IMR-90 (cell line): ENCODE measurements around the gene DSE. TPM values are rescaled to one million over a fixed set of nuclear protein-coding genes. Genes with fewer than 3 reads are reported as not detected.

Experiments used
- ATAC-seq: fragments of 200-7000 bp; cut with Tn5 transposase; 2 replicates; pipeline ENCODE4 v1.9.1; 2020; ENCODE audit warnings: low read depth, mild to moderate bottlenecking, moderate library complexity
- Bru-seq: library from RNA; stranded (reverse); fragments of 400-500 nt; gene quantifications from one replicate; lab custom pipeline; 2021; lab: Mats Ljungman, UMichigan
- BruChase-seq, 2 experiments: library from RNA; stranded (reverse); fragments of 400-500 nt; gene quantifications; one replicate each; lab custom pipeline; 2021; lab: Mats Ljungman, UMichigan
- BruUV-seq: library from RNA; stranded (reverse); fragments of 400-500 nt; replicated peaks from 2 replicates; lab custom pipeline; 2021; lab: Mats Ljungman, UMichigan
- CTCF ChIA-PET: fragments of 300-600 bp; formaldehyde crosslinking; extraction: SDS; loops from one replicate; lab custom pipeline; 2021; ENCODE audit warnings: antibody characterized with exemption; lab: Yijun Ruan, JAX
- POLR2A ChIA-PET: fragments of 300-600 bp; sonication (Branson Sonifier 250); formaldehyde crosslinking; loops from one replicate; lab custom pipeline; 2022; ENCODE audit warnings: antibody characterized with exemption; ENCODE audit not compliant: unreplicated experiment; lab: Charles Lee
- DNase-seq: peaks from one replicate; pipeline ENCODE4 v3.0.0; 2013
- H2AFZ ChIP-seq: replicated peaks from 2 replicates; pipeline ENCODE3; 2013; ENCODE audit warnings: low read length, mild to moderate bottlenecking; ENCODE audit not compliant: poor library complexity
- H2AK5ac ChIP-seq: 2 replicates; pipeline ENCODE4 v1.6.1; 2013; ENCODE audit warnings: low read depth, low read length, inconsistent platforms
- H2AK9ac ChIP-seq: replicated peaks from 2 replicates; pipeline ENCODE3; 2013; ENCODE audit warnings: mild to moderate bottlenecking, low read depth, low read length, moderate library complexity; ENCODE audit not compliant: poor library complexity
- H2BK120ac ChIP-seq: 2 replicates; pipeline ENCODE4 v1.6.1; 2013; ENCODE audit warnings: low read depth, low read length, inconsistent platforms
- H2BK15ac ChIP-seq: 3 replicates; pipeline ENCODE4 v1.6.1; 2013; ENCODE audit warnings: low read depth, low read length, inconsistent platforms
- H2BK20ac ChIP-seq: 2 replicates; pipeline ENCODE4 v1.6.1; 2013; ENCODE audit warnings: low read depth, mild to moderate bottlenecking, inconsistent platforms, low read length, moderate library complexity
- H2BK5ac ChIP-seq: 2 replicates; pipeline ENCODE4 v1.6.1; 2013; ENCODE audit warnings: mild to moderate bottlenecking, low read depth, low read length, inconsistent platforms; ENCODE audit not compliant: poor library complexity, severe bottlenecking
- H3K14ac ChIP-seq: replicated peaks from 2 replicates; pipeline ENCODE4 v1.6.1; 2013; ENCODE audit warnings: low read depth, low read length, inconsistent platforms
- H3K18ac ChIP-seq: 2 replicates; pipeline ENCODE4 v1.6.1; 2013; ENCODE audit warnings: low read depth, low read length, control low read depth
- H3K23ac ChIP-seq: 2 replicates; pipeline ENCODE4 v1.6.1; 2013; ENCODE audit warnings: low read depth, low read length, inconsistent platforms
- H3K27ac ChIP-seq: 2 replicates; pipeline ENCODE4 v1.5.1; 2013; ENCODE audit warnings: mild to moderate bottlenecking, control low read depth, low read length; ENCODE audit not compliant: insufficient read depth
- H3K27me3 ChIP-seq: 2 replicates; pipeline ENCODE4 v1.6.1; 2013; ENCODE audit warnings: low read length; ENCODE audit not compliant: control insufficient read depth, insufficient read depth
- H3K36me3 ChIP-seq: 2 replicates; pipeline ENCODE4 v1.6.1; 2013; ENCODE audit warnings: low read length, mixed read lengths; ENCODE audit not compliant: control insufficient read depth, insufficient read depth
- H3K4ac ChIP-seq: 2 replicates; pipeline ENCODE4 v1.6.1; 2013; ENCODE audit warnings: low read depth, low read length, inconsistent platforms
- H3K4me1 ChIP-seq: 2 replicates; pipeline ENCODE4 v1.6.1; 2013; ENCODE audit warnings: low read length, mixed read lengths; ENCODE audit not compliant: control insufficient read depth, insufficient read depth
- H3K4me2 ChIP-seq: 2 replicates; pipeline ENCODE4 v1.6.1; 2013; ENCODE audit warnings: low read depth, mild to moderate bottlenecking, control low read depth, low read length, moderate library complexity
- H3K4me3 ChIP-seq: 2 replicates; pipeline ENCODE4 v1.5.1; 2013; ENCODE audit warnings: low read depth, mild to moderate bottlenecking, control low read depth, low read length, moderate library complexity; ENCODE audit not compliant: insufficient read depth
- H3K56ac ChIP-seq: 2 replicates; pipeline ENCODE4 v1.6.1; 2013; ENCODE audit warnings: low read length, inconsistent platforms; ENCODE audit not compliant: insufficient read depth; ENCODE audit errors: extremely low read depth
- H3K79me1 ChIP-seq, 2 experiments: 2 replicates each; pipeline ENCODE4 v1.6.1; 2013; ENCODE audit warnings: low read length in 2 of 2, inconsistent platforms in 1 of 2, low read depth in 1 of 2
- H3K9ac ChIP-seq: 2 replicates; pipeline ENCODE4 v1.6.1; 2013; ENCODE audit warnings: low read depth, low read length, control low read depth
- H3K9me1 ChIP-seq: 2 replicates; pipeline ENCODE4 v1.6.1; 2013; ENCODE audit warnings: low read length, inconsistent platforms; ENCODE audit not compliant: insufficient read depth
- H3K9me3 ChIP-seq: 2 replicates; pipeline ENCODE4 v1.6.1; 2013; ENCODE audit warnings: low read length; ENCODE audit not compliant: control insufficient read depth, insufficient read depth
- H4K20me1 ChIP-seq: 2 replicates; pipeline ENCODE4 v1.6.1; 2013; ENCODE audit warnings: low read length, inconsistent platforms; ENCODE audit not compliant: insufficient read depth
- H4K5ac ChIP-seq: 2 replicates; pipeline ENCODE4 v1.6.1; 2013; ENCODE audit warnings: mild to moderate bottlenecking, low read depth, low read length, control low read depth
- H4K8ac ChIP-seq, 2 experiments: 2 replicates each; pipeline ENCODE4 v1.6.1; 2013; ENCODE audit warnings: low read depth in 2 of 2, low read length in 2 of 2, control low read depth in 1 of 2, inconsistent platforms in 1 of 2
- H4K91ac ChIP-seq: 2 replicates; pipeline ENCODE4 v1.6.1; 2013; ENCODE audit warnings: low read depth, low read length, inconsistent platforms; ENCODE audit not compliant: insufficient read depth
- BHLHE40 ChIP-seq: fragments of 150-350 bp; IDR thresholded peaks from 2 replicates; pipeline ENCODE4 v1.6.1; 2016; ENCODE audit warnings: mild to moderate bottlenecking, low read depth, low read length
- CEBPB ChIP-seq: IDR thresholded peaks from 2 replicates; pipeline ENCODE4 v1.6.1; 2012; ENCODE audit warnings: low read depth, low read length, improper control_type of control experiment
- CHD1 ChIP-seq: IDR thresholded peaks from 2 replicates; pipeline ENCODE4 v1.6.1; 2012; ENCODE audit warnings: low read depth, low read length, improper control_type of control experiment
- MAFK ChIP-seq: IDR thresholded peaks from 2 replicates; pipeline ENCODE4 v1.6.1; 2012; ENCODE audit warnings: low read depth, low read length, improper control_type of control experiment
- MAZ ChIP-seq: IDR thresholded peaks from 2 replicates; pipeline ENCODE4 v1.6.1; 2012; ENCODE audit warnings: low read depth, mild to moderate bottlenecking, low read length, improper control_type of control experiment, moderate library complexity, borderline replicate concordance
- MXI1 ChIP-seq: IDR thresholded peaks from 2 replicates; pipeline ENCODE4 v1.6.1; 2012; ENCODE audit warnings: low read depth, mild to moderate bottlenecking, low read length, moderate library complexity, borderline replicate concordance
- NFE2L2 ChIP-seq: fragments of 150-350 bp; IDR thresholded peaks from 2 replicates; pipeline ENCODE4 v1.6.1; 2016; ENCODE audit warnings: low read depth, mild to moderate bottlenecking, low read length
- POLR2A ChIP-seq: IDR thresholded peaks from 2 replicates; pipeline ENCODE4 v1.6.1; 2012; ENCODE audit warnings: mild to moderate bottlenecking, low read depth, low read length
- RAD21 ChIP-seq: IDR thresholded peaks from 2 replicates; pipeline ENCODE4 v1.6.1; 2012; ENCODE audit warnings: low read length, improper control_type of control experiment
- RCOR1 ChIP-seq: IDR thresholded peaks from 2 replicates; pipeline ENCODE4 v1.6.1; 2012; ENCODE audit warnings: mild to moderate bottlenecking, low read length, improper control_type of control experiment; ENCODE audit not compliant: insufficient replicate concordance
- RFX5 ChIP-seq: IDR thresholded peaks from 2 replicates; pipeline ENCODE4 v1.8.0; 2012; ENCODE audit warnings: low read depth, mild to moderate bottlenecking, low read length, moderate library complexity
- SMC3 ChIP-seq: fragments of 150-350 bp; IDR thresholded peaks from 2 replicates; pipeline ENCODE4 v1.6.1; 2016; ENCODE audit warnings: low read depth, mild to moderate bottlenecking, antibody characterized with exemption, low read length, moderate library complexity
- WGBS, 2 experiments: methylation state at CpG; one replicate each; pipeline versions ENCODE4 v1.1.5 to v1.1.7; 2013; ENCODE audit warnings: missing lambda C conversion rate in 2 of 2; ENCODE audit not compliant: insufficient read length in 1 of 2; ENCODE audit errors: extremely low coverage in 2 of 2; 5-methylcytosine and 5-hydroxymethylcytosine counted together
- dilution Hi-C: fragments of 300-500 bp; cut with HindIII; formaldehyde crosslinking; loops from one replicate; pipeline ENCODE4 v1.14.3; 2018; ENCODE audit warnings: low sequenced_read_pairs; ENCODE audit not compliant: unreplicated experiment
- in situ Hi-C: fragments of 300-500 bp; cut with MboI; formaldehyde crosslinking; loops from 3 replicates; pipeline ENCODE4 v1.14.3; 2019; ENCODE audit warnings: low sequenced_read_pairs, inconsistent platforms, mixed read lengths
- intact Hi-C: fragments of 100-400 bp; cut with micrococcal nuclease; formaldehyde crosslinking; loops from 2 replicates; pipeline ENCODE4 v1.10.0; 2022
- long read RNA-seq: library from polyadenylated mRNA; unstranded; transcript quantifications from one replicate; pipeline ENCODE4 v2.0.0, GENCODE V29; 2021; ENCODE audit not compliant: unreplicated experiment
- polyA plus RNA-seq, 3 experiments: library from polyadenylated mRNA; depleted of rRNA; stranded (reverse); fragments of >200 nt; gene quantifications; 2 replicates each; pipeline ENCODE4 v1.2.3, GENCODE V29; 2012; ENCODE audit warnings: low replicate concordance in 1 of 3
- total RNA-seq: library from RNA; depleted of rRNA; stranded (reverse); fragments of >200 nt; gene quantifications from 2 replicates; pipeline ENCODE4 v1.2.3, GENCODE V29; 2012; rRNA removed
- TF ChIP-seq, protein P1 (sequence below): fragments of 150-350 bp; IDR thresholded peaks from 2 replicates; pipeline ENCODE4 v1.6.1; 2017; ENCODE audit warnings: mild to moderate bottlenecking, antibody characterized with exemption, low read length, low read depth

Gene DSE
- 132 and 154 TPM in 2 replicates for total RNA-seq
- polyA plus RNA-seq (2012; rRNA removed), result 43.9 and 48.0 TPM in 2 replicates
- polyA plus RNA-seq (2012; cell fraction: cytosol; rRNA removed), result 19.3 and 19.7 TPM in 2 replicates
- polyA plus RNA-seq (2012; cell fraction: nucleus; rRNA removed; ENCODE audit: low replicate concordance), result 23.4 and 39.5 TPM in 2 replicates
- percentile 68 among the genes with signal in this experiment for Bru-seq, nascent RNA
- percentile 64 among the genes with signal in this experiment for BruChase-seq, experiment 1, labeled RNA remaining after a 6-hour chase
- percentile 68 among the genes with signal in this experiment for BruChase-seq, experiment 2, labeled RNA remaining after a 2-hour chase
- long read RNA-seq, full-length matches to known transcripts, result 23 of 101 reads
- long read RNA-seq, partial matches to known transcripts, result 10 of 101 reads
- long read RNA-seq, other reads (novel, unspliced or antisense), result 68 of 101 reads

DNA sequence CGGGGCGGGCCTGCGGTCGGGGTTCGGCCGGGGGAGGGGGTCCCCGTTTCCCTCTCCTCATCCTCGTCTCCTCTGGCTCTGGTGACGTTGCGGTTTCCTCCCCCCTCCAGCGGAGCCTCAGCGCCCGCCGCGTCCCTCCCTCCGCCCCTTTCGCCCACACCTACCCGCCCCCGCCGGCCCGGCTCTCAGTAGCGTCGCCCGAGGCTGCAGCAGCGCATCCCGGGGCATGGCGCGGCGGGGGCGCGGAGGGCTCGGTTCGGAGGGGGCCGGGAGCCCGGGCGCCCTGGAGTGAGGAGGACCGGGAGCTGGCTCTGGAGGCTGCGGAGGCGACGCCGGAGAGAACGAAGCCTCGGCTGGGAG lies at the start of gene DSE:
Gene DSE, plus strand, starts transcription at position 188 of the 360 bp plus-strand sequence. CDS start 28,304 bp downstream, outside the sequence.
- dilution Hi-C loops, result no loop called here
- Histone ChIP-seq H2BK20ac (peak within 1 kb of the TSS; percentile 57), H3K4me2 (peak within 1 kb of the TSS; percentile 93), H4K91ac (peak within 1 kb of the TSS; percentile 88), H2BK120ac (peak within 1 kb of the TSS; percentile 69), H2AFZ (peak within 1 kb of the TSS; percentile 90), H3K79me1 (peaks cover 23 to 42% of the 10 kb centered on the region in 2 experiments), H3K36me3 (no peaks in the 10 kb centered on the region), H2BK15ac (peak within 1 kb of the TSS; percentile 97; the same call in 2 of the 3 replicates), H4K8ac (peak within 1 kb of the TSS; percentile 87 to 89), H2AK9ac (peak within 1 kb of the TSS; percentile 97), H3K56ac (peak within 1 kb of the TSS; percentile 97), H3K23ac (peak within 1 kb of the TSS; percentile 82), H3K18ac (peak within 1 kb of the TSS; percentile 92), H3K14ac (peak within 1 kb of the TSS; percentile 96), H3K4me1 (peaks cover 7% of the 10 kb centered on the region), H3K9ac (peak within 1 kb of the TSS; percentile 97), H3K27ac (peak within 1 kb of the TSS; percentile 98), H4K5ac (peak within 1 kb of the TSS; percentile 88), H3K9me3 (no peaks in the 10 kb centered on the region), H3K9me1 (peaks cover 8% of the 10 kb centered on the region), H2BK5ac (peak within 1 kb of the TSS; percentile 85), H3K4ac (peak within 1 kb of the TSS; percentile 91), H3K27me3 (no peaks in the 10 kb centered on the region), H4K20me1 (peaks cover 22% of the 10 kb centered on the region), H3K4me3 (peak within 1 kb of the TSS; percentile 63), H2AK5ac (peak within 1 kb of the TSS; percentile 94)
- peak; percentile 86 for DNase-seq
- CTCF ChIA-PET, result interaction anchor here (2.2 kb wide), 1 partner anchor 83 kb away, joined by 7 read pairs; no protein-coding TSS in a partner anchor
- no TSS peak for BruUV-seq
- TF ChIP-seq MXI1, result 0 out of 2 replicates have a peak, but pooled peaks have one; percentile 47
- TF ChIP-seq MAFK, result no peak
- peak; percentile 86 for TF ChIP-seq MAZ
- no peak for TF ChIP-seq CHD1
- TF ChIP-seq POLR2A, result peak; percentile 76
- TF ChIP-seq CEBPB, result no peak
- TF ChIP-seq NFE2L2, result no peak
- TF ChIP-seq RAD21, result no peak
- TF ChIP-seq, protein P1, sequence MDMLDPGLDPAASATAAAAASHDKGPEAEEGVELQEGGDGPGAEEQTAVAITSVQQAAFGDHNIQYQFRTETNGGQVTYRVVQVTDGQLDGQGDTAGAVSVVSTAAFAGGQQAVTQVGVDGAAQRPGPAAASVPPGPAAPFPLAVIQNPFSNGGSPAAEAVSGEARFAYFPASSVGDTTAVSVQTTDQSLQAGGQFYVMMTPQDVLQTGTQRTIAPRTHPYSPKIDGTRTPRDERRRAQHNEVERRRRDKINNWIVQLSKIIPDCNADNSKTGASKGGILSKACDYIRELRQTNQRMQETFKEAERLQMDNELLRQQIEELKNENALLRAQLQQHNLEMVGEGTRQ, result no peak
- TF ChIP-seq RCOR1, result no peak
- no peak for TF ChIP-seq SMC3
- TF ChIP-seq BHLHE40, result no peak
- TF ChIP-seq RFX5, result no peak
- in situ Hi-C loops, result no loop called here
- WGBS, 2 experiments, result 1% methylated on average over 16 of the region's 43 CpGs; no CpG with 5 or more reads in 1 of the 2 experiments
- intact Hi-C loops, result loop anchor here (1.0 to 5.0 kb wide), 7 partner anchors 28 to 191 kb away; no protein-coding TSS in a partner anchor
- POLR2A ChIA-PET, result interaction anchor here (0.7 to 1.7 kb wide), 2 partner anchors 18 to 121 kb away, joined by 7 to 10 read pairs; no protein-coding TSS in a partner anchor
- peak; percentile 88 for ATAC-seq
